ENCODE measurements around the gene FMR1.
A peak's percentile ranks its signal among the peaks of the same experiment; 100 is the strongest.

The FMR1 gene

DNA sequence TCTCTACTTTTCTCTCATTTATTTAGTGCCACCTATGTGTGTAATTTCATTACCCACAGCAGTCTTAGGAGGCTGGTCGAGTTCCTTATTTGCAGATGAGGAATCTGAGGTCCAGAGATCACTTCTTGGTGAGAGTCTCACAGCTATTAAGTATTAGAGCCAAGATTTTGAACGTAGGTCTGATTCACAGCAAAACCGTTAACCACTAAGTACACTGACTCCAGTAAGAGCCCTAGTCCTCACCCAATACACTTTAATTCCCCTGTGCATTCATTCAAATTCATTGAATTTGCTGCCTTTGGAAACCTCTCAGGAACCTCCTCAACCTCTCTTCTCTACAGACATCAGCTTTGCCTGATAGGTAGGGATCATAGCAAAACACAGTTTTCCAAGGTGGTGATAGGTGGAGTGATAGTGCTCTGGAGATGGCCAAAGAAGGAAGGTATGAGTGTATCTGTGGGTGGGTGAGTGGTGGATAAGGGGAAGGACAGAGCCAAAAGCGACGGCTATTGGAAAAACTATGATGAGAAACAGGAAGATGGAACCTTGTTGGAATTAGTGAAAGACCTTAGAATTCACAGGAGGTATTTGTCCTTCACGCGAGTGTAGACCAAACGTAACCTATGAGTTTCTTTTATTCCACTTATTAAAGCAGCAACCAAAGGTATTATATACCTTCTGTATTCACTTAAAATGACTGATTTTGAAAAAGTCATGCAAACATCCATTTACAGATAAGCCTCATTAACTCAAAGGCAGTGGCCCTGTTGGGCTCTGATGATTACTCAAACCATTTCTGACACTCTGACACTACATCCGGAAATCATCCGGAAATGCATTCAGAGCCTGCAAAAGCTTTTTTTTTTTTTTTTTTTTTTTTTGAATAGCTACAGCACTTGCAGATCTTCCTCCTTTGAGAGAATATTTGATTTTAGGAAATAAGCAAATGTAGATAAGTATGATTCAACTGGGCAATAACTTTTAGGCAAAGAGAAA, 6.3 kb downstream of the FMR1 start:
- no peak for DNase-seq

DNA sequence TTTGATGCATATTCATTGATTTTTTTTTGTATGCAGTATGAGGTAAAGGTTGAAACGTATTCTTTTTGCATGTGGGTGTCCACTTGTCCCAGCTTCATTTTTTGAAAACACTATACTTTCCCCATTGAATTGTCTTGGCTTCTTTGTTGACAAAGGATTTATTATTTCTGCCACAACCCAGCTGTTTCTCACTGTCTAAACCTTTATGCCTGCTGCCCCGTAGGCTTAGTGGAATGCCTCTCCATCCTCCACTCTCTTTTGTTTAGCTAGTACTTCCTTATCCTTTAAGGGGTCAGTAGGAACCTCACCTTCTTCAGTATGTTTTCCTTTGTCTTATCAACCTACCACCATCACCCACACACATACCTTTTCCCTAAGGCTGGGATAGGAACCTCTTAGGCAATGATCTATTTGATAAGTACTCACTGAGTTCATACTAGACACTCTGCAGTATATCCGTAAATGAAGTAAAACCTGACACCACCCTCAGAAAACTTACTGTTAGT, 8.5 kb downstream of the FMR1 start:
- DNase-seq: no peak

- DNase-seq: no peak
Observed at GRCh38 chrX:147923605-147924004, 11.9 kb downstream of the FMR1 start.

- DNase-seq: no peak
Observed at GRCh38 chrX:147927256-147927655, 15.5 kb downstream of the FMR1 start.

- no peak for DNase-seq
Observed at GRCh38 chrX:147933815-147934214, 22.1 kb downstream of the FMR1 start.

DNA sequence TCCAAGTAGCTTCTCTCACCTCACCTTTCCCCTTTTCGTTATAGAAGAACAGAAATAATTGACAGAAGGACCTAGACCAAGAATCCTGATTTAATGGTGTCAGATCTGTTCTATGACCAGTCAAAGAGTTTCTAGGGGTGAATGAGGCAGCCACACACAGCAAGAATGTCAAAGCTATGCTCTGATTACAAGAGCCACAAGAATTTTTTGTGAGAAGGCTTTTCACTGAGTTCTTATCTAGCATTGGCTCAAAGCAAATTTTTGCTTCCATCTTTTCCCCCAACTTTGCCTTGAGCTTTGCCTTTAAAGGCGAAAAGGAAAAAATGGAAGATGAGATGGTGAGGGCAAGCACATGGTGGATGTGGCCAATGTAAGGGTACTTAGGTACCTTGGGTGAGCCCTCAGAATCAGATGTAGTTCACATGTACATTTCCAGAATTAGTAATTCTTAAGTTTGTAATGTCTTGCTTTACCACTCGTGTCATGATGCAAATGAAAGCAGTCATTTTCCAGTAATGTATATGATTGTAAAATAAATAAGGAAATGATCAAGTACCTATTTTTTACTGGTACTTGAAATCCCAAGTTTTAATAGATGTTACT, 23.5 kb downstream of the FMR1 start:
- no peak for DNase-seq

GRCh38 chrX:147945286-147945685, 33.6 kb downstream of the FMR1 start:
- DNase-seq: no peak

DNA sequence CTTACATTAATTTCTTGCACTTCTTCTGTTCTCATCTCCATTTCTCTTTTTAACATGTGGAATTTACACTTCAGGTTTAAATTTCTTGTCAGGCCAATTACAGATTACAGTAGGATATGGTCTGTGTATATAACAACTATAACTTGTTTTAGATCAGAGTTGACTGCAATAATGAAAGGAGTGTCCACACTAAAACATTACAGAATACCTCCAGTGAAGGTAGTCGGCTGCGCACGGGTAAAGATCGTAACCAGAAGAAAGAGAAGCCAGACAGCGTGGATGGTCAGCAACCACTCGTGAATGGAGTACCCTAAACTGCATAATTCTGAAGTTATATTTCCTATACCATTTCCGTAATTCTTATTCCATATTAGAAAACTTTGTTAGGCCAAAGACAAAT, 36.8 kb downstream of the FMR1 start:
- DNase-seq: no peak

DNA sequence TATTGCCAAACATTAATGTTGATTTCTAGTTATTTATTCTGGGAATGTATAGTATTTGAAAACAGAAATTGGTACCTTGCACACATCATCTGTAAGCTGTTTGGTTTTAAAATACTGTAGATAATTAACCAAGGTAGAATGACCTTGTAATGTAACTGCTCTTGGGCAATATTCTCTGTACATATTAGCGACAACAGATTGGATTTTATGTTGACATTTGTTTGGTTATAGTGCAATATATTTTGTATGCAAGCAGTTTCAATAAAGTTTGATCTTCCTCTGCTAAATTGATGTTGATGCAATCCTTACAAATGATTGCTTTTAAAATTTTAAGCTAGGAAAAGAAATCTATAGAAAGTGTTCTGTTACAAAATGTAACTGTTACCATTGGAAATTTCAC, 38.6 kb downstream of the FMR1 start:
- no peak for DNase-seq

DNA sequence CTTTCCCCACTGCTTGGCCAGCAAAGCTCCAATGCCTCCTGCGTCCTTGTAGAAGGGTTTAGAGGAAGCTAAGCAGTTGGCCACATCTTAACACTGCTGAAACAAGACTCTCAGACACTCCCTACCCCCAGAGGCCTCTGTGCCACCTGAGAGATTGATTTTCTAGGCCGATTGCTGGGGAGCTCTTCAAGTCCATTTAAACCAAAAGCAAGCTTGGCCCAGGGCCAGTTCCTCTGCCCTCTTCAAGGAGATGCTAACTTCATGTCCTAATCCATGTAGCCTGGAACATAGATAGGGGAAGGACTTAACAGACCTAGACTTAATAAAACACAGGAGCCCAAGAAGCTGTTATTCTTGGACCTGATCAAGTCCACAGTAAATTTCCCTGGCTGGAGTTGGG, 42.3 kb downstream of the FMR1 start:
- no peak for DNase-seq

- DNase-seq: no peak
Observed at GRCh38 chrX:147957291-147957690, 45.6 kb downstream of the FMR1 start.

DNA sequence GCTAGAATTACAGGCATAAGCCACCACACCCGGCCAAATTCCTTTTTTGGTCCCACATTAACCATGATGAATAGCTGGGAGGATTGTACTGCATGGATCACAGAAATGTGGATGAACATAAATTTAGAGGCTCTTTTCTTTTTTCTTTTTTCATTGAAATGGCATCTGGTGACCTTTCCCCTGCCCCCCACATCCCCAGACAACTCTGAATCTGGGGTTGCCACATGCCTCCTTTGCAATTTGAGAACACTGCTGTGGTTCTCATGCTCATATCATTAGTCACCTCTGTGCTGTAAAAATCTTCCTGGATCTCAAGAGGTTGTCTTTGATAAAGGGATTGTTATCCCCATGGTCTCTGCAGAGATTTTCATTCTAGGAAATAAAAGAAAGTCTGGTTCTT, 46.6 kb downstream of the FMR1 start:
- DNase-seq: peak; percentile 0

GRCh38 chrX:147960722-147961121, 49.0 kb downstream of the FMR1 start:
- DNase-seq: no peak

DNA sequence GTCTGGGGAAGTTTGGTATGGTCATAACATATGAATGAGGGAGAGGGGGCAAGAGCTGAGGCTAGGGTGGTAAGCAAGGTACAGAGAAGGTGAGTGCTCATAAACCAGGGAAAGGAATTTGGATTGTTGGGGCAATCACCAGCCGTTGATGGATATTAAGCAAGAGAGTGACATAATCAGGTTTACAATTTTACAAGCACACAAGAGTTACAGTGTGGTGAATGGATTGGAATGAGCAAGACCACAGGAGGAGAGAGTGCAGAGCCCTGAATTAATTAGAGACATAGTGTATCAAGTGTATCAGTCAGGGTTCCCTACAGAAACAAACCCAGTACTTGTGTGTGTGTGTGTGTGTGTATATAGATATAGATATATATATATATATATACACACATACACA, 50.8 kb downstream of the FMR1 start:
- DNase-seq: peak; percentile 0

DNA sequence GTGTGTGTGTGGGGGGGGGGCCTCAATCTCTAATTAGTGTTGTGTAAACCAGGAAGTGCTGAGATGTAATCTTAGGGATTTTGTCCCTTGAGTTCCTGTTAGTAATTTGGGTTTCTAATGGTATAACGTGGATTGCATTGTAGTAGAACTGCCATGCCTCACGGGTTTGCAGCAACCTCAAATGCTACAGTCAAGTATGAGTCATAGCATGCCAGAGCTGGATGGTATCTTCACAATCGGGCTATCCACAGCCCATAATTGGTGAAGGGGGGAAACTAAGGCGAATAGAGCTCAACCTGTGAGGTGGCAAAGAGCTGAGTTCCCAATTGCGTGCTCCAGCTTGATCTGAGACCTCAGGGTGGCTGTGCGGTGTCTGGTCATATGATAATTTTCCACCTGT, 67.2 kb downstream of the FMR1 start:
- DNase-seq: no peak

DNA sequence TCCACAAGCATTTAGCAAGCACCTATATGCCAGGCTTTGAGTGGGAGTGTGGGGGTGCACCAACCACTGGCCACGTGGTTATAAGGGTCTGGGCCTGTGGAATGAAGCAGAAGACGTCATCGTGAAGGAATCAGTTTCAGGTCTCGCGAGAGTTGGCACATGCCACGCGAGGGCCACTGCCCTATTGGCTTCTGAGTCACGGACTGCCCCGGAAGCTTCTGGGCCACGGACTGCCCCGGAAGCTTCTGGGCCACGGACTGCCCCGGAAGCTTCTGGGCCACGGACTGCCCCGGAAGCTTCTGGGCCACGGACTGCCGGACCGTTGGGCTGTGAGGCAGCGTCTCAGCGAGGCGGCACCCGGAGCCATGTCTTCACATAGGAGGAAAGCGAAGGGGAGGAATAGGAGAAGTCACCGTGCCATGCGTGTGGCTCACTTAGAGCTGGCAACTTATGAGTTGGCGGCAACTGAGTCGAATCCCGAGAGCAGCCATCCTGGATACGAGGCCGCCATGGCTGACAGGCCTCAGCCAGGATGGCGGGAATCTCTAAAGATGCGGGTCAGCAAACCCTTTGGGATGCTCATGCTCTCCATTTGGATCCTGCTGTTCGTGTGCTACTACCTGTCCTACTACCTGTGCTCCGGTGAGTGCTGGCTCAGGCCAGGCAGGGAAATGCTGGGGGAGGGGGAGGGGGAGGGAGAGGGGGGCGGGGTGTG, 69.5 kb downstream of the FMR1 start, which contains the start of gene FMR1NB:
TSS of gene FMR1NB (plus strand) at position 300 of the 715 bp plus-strand sequence. CDS start at position 366, 66 bp downstream.
- no peak for DNase-seq
